GM23338 (cell line): ENCODE results near the gene MPPE1. TPM values are rescaled to one million over a fixed set of nuclear protein-coding genes. Genes with fewer than 3 reads are reported as not detected.

Source experiments
- ATAC-seq: fragments of 200-7000 bp; cut with Tn5 transposase; 3 replicates; pipeline ENCODE4 v1.9.1; 2020
- DNase-seq: peaks from one replicate; pipeline ENCODE4 v3.0.0-alpha.2; 2015; ENCODE audit warnings: low spot score
- H2AFZ ChIP-seq: fragments of 200-600 bp; sonication (generic); 2 replicates; pipeline ENCODE4 v1.8.0; 2016; ENCODE audit warnings: antibody characterized with exemption, mild to moderate bottlenecking, moderate library complexity
- H3F3A ChIP-seq: fragments of 200-600 bp; sonication (generic); replicated peaks from 2 replicates; pipeline ENCODE4 v1.8.0; 2017; ENCODE audit warnings: antibody characterized with exemption, mixed run types, low read depth
- H3K27ac ChIP-seq: fragments of 200-600 bp; sonication (generic); 2 replicates; pipeline ENCODE4 v1.6.1; 2016; ENCODE audit warnings: low read depth
- H3K27me3 ChIP-seq: fragments of 200-600 bp; sonication (generic); 2 replicates; pipeline ENCODE4 v1.8.0; 2016; ENCODE audit warnings: mild to moderate bottlenecking, mixed run types, moderate library complexity; ENCODE audit not compliant: insufficient read depth
- H3K36me3 ChIP-seq: fragments of 200-600 bp; sonication (generic); 2 replicates; pipeline ENCODE4 v1.8.0; 2016; ENCODE audit warnings: mild to moderate bottlenecking; ENCODE audit not compliant: insufficient read depth
- H3K4me1 ChIP-seq: fragments of 200-600 bp; sonication (generic); 2 replicates; pipeline ENCODE4 v1.8.0; 2016; ENCODE audit warnings: mild to moderate bottlenecking, moderate library complexity; ENCODE audit not compliant: insufficient read depth
- H3K4me2 ChIP-seq: fragments of 200-600 bp; sonication (generic); 2 replicates; pipeline ENCODE4 v1.7.1; 2017; ENCODE audit warnings: mixed run types
- H3K4me3 ChIP-seq: fragments of 200-600 bp; sonication (generic); 2 replicates; pipeline ENCODE4 v1.6.1; 2016; ENCODE audit warnings: mixed run types
- H3K79me2 ChIP-seq: fragments of 200-600 bp; sonication (generic); replicated peaks from 2 replicates; pipeline ENCODE4 v1.8.0; 2017; ENCODE audit warnings: mild to moderate bottlenecking; ENCODE audit not compliant: insufficient read depth
- H3K9me2 ChIP-seq: fragments of 200-600 bp; sonication (generic); 2 replicates; pipeline ENCODE4 v1.8.0; 2017; ENCODE audit not compliant: insufficient read depth
- H4K20me1 ChIP-seq: fragments of 200-600 bp; sonication (generic); replicated peaks from 2 replicates; pipeline ENCODE4 v1.8.0; 2017; ENCODE audit warnings: mild to moderate bottlenecking; ENCODE audit not compliant: insufficient read depth
- H3K27ac Mint-ChIP-seq: 2 replicates; pipeline ENCODE4 v1.8.0; 2020; ENCODE audit warnings: inconsistent platforms, mild to moderate bottlenecking, moderate library complexity, mixed read lengths
- H3K27me3 Mint-ChIP-seq: 3 replicates; pipeline ENCODE4 v1.8.0; 2022; ENCODE audit warnings: low read depth, mild to moderate bottlenecking, moderate library complexity, mixed read lengths, inconsistent platforms; ENCODE audit not compliant: insufficient read depth, poor library complexity
- H3K36me3 Mint-ChIP-seq: 3 replicates; pipeline ENCODE4 v1.8.0; 2021; ENCODE audit warnings: low read depth, mild to moderate bottlenecking, inconsistent platforms, moderate library complexity, mixed read lengths
- H3K4me1 Mint-ChIP-seq: 3 replicates; pipeline ENCODE4 v1.8.0; 2020; ENCODE audit warnings: mild to moderate bottlenecking, inconsistent platforms, mixed read lengths
- H3K4me3 Mint-ChIP-seq: 3 replicates; pipeline ENCODE4 v1.8.0; 2021; ENCODE audit warnings: moderate library complexity, mild to moderate bottlenecking, inconsistent platforms, mixed read lengths
- H3K9me3 Mint-ChIP-seq: 3 replicates; pipeline ENCODE4 v1.8.0; 2020; ENCODE audit warnings: moderate library complexity, mild to moderate bottlenecking, inconsistent platforms, mixed read lengths
- CREB1 ChIP-seq: fragments of 250-450 bp; sonication (Bioruptor Pico); IDR thresholded peaks from 2 replicates; pipeline ENCODE4 v1.5.0; 2020; ENCODE audit warnings: low read depth, mild to moderate bottlenecking, moderate library complexity
- NANOG ChIP-seq: IDR thresholded peaks from 2 replicates; pipeline ENCODE4 v1.6.1; 2016; ENCODE audit warnings: antibody characterized with exemption, borderline replicate concordance
- ZNF114 ChIP-seq: fragments of 250-450 bp; sonication (Bioruptor Pico); IDR thresholded peaks from 2 replicates; pipeline ENCODE4 v1.5.0; 2020; ENCODE audit warnings: mild to moderate bottlenecking, moderate library complexity
- ZNF331 ChIP-seq: fragments of 250-450 bp; sonication (Bioruptor Pico); IDR thresholded peaks from 2 replicates; pipeline ENCODE4 v1.5.0; 2020; ENCODE audit warnings: low read depth, mild to moderate bottlenecking, moderate library complexity
- polyA plus RNA-seq: library from polyadenylated mRNA; unstranded; fragments of >200 nt; fragmentation: Nextera tagmentation; extraction: Ambion mirVana; gene quantifications from 2 replicates; pipeline ENCODE4 v1.2.1, GENCODE V29; 2016
- total RNA-seq: library from RNA; depleted of rRNA; stranded (reverse); fragments of >200 nt; shearing (Covaris generic); gene quantifications from 2 replicates; pipeline ENCODE4 v1.2.3, GENCODE V29; 2014
- TF ChIP-seq, protein P1 (sequence below): fragments of 250-450 bp; sonication (Bioruptor Pico); IDR thresholded peaks from 2 replicates; pipeline ENCODE4 v1.5.0; 2020; ENCODE audit warnings: mild to moderate bottlenecking, moderate library complexity
- TF ChIP-seq, protein P2 (sequence below), 2 experiments: fragments of 200-600 bp in 1 of 2; sonication (generic) in 1 of 2; conservative IDR thresholded peaks; 2 replicates each; pipeline versions ENCODE4 v1.5.1 to v1.6.1; 2016 to 2017; ENCODE audit warnings: antibody characterized with exemption in 2 of 2, low read depth in 2 of 2, mild to moderate bottlenecking in 2 of 2, moderate library complexity in 1 of 2

The MPPE1 gene
- total and polyA plus RNA-seq, 2 experiments from 2014 or later, result 18.8 to 24.6 TPM

DNA sequence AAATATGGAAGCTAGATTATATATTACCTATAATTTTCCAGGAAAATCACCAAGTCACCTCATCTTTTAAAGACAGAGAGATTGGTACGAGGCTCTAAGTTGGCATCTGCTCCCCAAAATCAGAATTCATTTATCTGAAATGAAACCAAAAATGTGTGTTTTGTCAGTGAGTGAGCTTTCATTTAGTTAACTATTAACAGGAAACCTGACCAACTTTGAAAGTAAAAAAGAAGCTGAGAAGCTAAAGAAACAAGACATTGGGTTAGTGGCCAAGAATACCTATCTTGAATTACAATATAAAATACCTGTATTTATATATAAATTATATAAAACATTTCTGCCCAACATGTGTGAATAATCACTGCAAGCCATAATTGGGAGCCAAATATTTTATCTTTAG, 1.9 kb downstream of the MPPE1 start (continued):
- TF ChIP-seq, protein P1, sequence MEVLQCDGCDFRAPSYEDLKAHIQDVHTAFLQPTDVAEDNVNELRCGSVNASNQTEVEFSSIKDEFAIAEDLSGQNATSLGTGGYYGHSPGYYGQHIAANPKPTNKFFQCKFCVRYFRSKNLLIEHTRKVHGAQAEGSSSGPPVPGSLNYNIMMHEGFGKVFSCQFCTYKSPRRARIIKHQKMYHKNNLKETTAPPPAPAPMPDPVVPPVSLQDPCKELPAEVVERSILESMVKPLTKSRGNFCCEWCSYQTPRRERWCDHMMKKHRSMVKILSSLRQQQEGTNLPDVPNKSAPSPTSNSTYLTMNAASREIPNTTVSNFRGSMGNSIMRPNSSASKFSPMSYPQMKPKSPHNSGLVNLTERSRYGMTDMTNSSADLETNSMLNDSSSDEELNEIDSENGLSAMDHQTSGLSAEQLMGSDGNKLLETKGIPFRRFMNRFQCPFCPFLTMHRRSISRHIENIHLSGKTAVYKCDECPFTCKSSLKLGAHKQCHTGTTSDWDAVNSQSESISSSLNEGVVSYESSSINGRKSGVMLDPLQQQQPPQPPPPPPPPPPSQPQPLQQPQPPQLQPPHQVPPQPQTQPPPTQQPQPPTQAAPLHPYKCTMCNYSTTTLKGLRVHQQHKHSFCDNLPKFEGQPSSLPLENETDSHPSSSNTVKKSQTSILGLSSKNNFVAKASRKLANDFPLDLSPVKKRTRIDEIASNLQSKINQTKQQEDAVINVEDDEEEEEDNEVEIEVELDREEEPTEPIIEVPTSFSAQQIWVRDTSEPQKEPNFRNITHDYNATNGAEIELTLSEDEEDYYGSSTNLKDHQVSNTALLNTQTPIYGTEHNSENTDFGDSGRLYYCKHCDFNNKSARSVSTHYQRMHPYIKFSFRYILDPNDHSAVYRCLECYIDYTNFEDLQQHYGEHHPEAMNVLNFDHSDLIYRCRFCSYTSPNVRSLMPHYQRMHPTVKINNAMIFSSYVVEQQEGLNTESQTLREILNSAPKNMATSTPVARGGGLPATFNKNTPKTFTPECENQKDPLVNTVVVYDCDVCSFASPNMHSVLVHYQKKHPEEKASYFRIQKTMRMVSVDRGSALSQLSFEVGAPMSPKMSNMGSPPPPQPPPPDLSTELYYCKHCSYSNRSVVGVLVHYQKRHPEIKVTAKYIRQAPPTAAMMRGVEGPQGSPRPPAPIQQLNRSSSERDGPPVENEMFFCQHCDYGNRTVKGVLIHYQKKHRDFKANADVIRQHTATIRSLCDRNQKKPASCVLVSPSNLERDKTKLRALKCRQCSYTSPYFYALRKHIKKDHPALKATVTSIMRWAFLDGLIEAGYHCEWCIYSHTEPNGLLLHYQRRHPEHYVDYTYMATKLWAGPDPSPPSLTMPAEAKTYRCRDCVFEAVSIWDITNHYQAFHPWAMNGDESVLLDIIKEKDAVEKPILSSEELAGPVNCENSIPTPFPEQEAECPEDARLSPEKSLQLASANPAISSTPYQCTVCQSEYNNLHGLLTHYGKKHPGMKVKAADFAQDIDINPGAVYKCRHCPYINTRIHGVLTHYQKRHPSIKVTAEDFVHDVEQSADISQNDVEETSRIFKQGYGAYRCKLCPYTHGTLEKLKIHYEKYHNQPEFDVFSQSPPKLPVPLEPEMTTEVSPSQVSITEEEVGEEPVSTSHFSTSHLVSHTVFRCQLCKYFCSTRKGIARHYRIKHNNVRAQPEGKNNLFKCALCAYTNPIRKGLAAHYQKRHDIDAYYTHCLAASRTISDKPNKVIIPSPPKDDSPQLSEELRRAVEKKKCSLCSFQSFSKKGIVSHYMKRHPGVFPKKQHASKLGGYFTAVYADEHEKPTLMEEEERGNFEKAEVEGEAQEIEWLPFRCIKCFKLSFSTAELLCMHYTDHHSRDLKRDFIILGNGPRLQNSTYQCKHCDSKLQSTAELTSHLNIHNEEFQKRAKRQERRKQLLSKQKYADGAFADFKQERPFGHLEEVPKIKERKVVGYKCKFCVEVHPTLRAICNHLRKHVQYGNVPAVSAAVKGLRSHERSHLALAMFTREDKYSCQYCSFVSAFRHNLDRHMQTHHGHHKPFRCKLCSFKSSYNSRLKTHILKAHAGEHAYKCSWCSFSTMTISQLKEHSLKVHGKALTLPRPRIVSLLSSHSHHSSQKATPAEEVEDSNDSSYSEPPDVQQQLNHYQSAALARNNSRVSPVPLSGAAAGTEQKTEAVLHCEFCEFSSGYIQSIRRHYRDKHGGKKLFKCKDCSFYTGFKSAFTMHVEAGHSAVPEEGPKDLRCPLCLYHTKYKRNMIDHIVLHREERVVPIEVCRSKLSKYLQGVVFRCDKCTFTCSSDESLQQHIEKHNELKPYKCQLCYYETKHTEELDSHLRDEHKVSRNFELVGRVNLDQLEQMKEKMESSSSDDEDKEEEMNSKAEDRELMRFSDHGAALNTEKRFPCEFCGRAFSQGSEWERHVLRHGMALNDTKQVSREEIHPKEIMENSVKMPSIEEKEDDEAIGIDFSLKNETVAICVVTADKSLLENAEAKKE (CRISPR knock-in tag), result no peak
- TF ChIP-seq ZNF114 (CRISPR knock-in tag), result no peak
- TF ChIP-seq NANOG, result no peak
- no peak for TF ChIP-seq ZNF331 (CRISPR knock-in tag)

DNA sequence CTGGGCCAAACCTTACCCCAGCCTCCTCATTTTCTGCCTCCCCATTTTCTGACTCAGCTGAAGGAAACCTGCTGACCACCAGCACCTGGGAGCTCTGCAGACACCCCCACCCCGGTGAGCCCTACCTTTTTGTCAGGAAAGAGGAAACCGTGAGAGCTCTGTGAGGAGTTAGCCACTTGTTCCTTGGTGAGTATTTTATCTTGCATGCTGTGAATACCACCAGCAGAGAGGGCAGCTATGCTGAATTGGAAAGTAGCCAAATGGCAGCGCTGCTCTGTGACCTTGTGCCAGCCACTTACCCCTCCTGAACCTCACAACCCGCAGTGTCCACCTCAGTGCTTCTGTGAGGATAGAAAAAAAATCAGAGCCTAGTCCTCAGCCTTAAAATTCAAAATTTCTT, 2.5 kb downstream of the MPPE1 start:
- H3K4me3 Mint-ChIP-seq, result no peak overlapping the region
- ATAC-seq (no peak), DNase-seq (peak; percentile 31)
- H3K9me3 Mint-ChIP-seq, result no peaks in the 10 kb centered on the region
- Histone ChIP-seq H3K36me3 (no peaks in the 10 kb centered on the region), H3K79me2 (no peaks in the 10 kb centered on the region; the same call in 1 of the 2 replicates), H3K4me1 (peaks cover 55% of the 10 kb centered on the region), H3K4me3 (peak overlapping the region; percentile 36; the same call in 1 of the 2 replicates), H3K9me2 (no peaks in the 10 kb centered on the region), H3K4me2 (peak overlapping the region; percentile 59), H4K20me1 (no peaks in the 10 kb centered on the region), H2AFZ (no peak overlapping the region), H3K27me3 (peaks cover 10% of the 10 kb centered on the region; the same call in 1 of the 2 replicates), H3K27ac (peak overlapping the region; percentile 96), H3F3A (peaks cover 13% of the 10 kb centered on the region; the same call in 1 of the 2 replicates)
- H3K4me1 Mint-ChIP-seq, result peaks cover 45% of the 10 kb centered on the region
- peak overlapping the region; percentile 65; the same call in 1 of the 2 replicates for H3K27ac Mint-ChIP-seq
- H3K36me3 Mint-ChIP-seq, result peaks cover 8% of the 10 kb centered on the region
- H3K27me3 Mint-ChIP-seq, result peaks cover 16% of the 10 kb centered on the region
- TF ChIP-seq, protein P1 (CRISPR knock-in tag), result no peak
- TF ChIP-seq CREB1, result no peak
- TF ChIP-seq, protein P2, sequence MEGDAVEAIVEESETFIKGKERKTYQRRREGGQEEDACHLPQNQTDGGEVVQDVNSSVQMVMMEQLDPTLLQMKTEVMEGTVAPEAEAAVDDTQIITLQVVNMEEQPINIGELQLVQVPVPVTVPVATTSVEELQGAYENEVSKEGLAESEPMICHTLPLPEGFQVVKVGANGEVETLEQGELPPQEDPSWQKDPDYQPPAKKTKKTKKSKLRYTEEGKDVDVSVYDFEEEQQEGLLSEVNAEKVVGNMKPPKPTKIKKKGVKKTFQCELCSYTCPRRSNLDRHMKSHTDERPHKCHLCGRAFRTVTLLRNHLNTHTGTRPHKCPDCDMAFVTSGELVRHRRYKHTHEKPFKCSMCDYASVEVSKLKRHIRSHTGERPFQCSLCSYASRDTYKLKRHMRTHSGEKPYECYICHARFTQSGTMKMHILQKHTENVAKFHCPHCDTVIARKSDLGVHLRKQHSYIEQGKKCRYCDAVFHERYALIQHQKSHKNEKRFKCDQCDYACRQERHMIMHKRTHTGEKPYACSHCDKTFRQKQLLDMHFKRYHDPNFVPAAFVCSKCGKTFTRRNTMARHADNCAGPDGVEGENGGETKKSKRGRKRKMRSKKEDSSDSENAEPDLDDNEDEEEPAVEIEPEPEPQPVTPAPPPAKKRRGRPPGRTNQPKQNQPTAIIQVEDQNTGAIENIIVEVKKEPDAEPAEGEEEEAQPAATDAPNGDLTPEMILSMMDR (conservative IDR thresholded peaks at IDR 0.05; ENCODE audit: low read depth in 2 of 2), result no peak
- TF ChIP-seq ZNF331 (CRISPR knock-in tag), result no peak
